Neuron (in vitro differentiated cells): Measurements from ENCODE around the gene MTHFS.
A peak's percentile ranks its signal among the peaks of the same experiment; 100 is the strongest.
"Not testable (repeated sequence)": the region's sequence is repeated elsewhere in the genome, so short reads cannot be mapped to it uniquely, and the experiment has no call there.

Source experiments
- H2AFZ ChIP-seq: one replicate; pipeline ENCODE4 v1.6.1; 2013; ENCODE audit warnings: low read depth, mild to moderate bottlenecking, inconsistent platforms, low read length, moderate library complexity
- H3K27me3 ChIP-seq: one replicate; pipeline ENCODE4 v1.6.1; 2013; ENCODE audit warnings: low read length; ENCODE audit not compliant: insufficient read depth
- H3K36me3 ChIP-seq: one replicate; pipeline ENCODE4 v1.6.1; 2013; ENCODE audit warnings: low read length; ENCODE audit not compliant: insufficient read depth
- H3K4me1 ChIP-seq: one replicate; pipeline ENCODE4 v1.6.1; 2013; ENCODE audit warnings: low read length; ENCODE audit not compliant: insufficient read depth
- H3K4me3 ChIP-seq: 2 replicates; pipeline ENCODE4 v1.5.1; 2013; ENCODE audit warnings: mild to moderate bottlenecking, low read length, moderate library complexity
- H3K9me3 ChIP-seq: one replicate; pipeline ENCODE4 v1.6.1; 2013; ENCODE audit warnings: low read length

Gene MTHFS

DNA sequence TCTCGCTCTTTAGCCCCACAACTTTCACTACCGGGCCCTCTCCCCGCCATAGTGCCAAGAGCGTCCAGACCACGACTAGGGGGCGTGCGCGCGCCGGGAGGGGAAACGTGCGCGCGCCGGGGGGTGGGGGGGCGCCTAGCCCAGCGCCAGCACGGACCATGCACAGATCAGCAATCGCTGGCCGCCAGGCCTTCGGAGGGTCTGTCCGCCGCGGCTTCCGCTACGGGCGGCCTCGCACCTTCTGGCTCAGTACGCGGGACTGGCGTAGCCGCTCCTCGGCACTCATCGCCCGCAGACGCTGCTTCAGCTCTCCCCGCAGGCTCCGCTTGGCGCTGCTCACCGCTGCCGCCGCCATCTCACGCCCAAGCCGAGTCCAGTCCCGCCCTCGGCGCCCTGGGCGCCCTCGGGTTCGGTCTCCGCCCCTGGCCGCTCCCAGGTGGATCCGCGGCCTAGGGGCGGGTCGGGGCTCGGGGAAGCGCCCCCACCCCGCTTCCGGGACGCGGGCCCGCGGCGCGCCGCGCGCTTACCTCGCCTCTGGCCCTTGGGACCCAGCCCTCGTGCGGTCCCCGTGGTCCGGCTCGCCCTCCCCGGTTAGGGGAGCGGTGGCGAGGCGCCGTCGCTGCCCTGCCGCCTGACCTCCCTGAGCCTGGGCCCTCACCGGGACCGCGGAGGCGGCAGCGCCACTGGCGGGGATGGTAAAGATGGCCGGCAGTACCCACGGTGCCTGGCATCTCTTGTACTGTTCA, at the start of gene MTHFS:
MTHFS (minus strand) TSS at position 381 of the 746 bp plus-strand sequence; CDS start at position 355, 26 bp downstream.
- H3K4me1 ChIP-seq: no peaks in the 10 kb centered on the region
- H3K27me3 ChIP-seq: no peaks in the 10 kb centered on the region
- no peak within 1 kb of the TSS for H2AFZ ChIP-seq
- peaks cover 4% of the 10 kb centered on the region for H3K9me3 ChIP-seq
- no peaks in the 10 kb centered on the region for H3K36me3 ChIP-seq
- peak within 1 kb of the TSS; percentile 50 for H3K4me3 ChIP-seq

DNA sequence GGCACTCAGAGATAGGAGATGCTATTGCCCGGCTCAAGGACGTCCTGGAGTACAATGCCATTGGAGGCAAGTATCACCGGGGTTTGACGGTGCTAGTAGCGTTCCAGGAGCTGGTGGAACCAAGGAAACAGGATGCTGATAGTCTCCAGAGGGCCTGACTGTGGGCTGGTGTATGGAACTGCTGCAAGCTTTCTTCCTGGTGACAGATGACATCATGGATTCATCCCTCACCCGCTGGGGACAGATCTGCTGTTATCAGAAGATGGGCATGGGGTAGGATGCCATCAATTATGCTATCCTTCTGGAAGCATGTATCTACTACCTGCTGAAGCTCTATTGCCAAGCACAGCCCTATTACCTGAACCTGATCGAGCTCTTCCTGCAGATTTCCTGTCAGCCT, 47.8 kb upstream of the MTHFS start:
- Histone ChIP-seq H2AFZ (no peak overlapping the region), H3K36me3 (no peaks in the 10 kb centered on the region), H3K4me3 (no peak overlapping the region), H3K9me3 (no peaks in the 10 kb centered on the region), H3K27me3 (no peaks in the 10 kb centered on the region), H3K4me1 (no peaks in the 10 kb centered on the region)

DNA sequence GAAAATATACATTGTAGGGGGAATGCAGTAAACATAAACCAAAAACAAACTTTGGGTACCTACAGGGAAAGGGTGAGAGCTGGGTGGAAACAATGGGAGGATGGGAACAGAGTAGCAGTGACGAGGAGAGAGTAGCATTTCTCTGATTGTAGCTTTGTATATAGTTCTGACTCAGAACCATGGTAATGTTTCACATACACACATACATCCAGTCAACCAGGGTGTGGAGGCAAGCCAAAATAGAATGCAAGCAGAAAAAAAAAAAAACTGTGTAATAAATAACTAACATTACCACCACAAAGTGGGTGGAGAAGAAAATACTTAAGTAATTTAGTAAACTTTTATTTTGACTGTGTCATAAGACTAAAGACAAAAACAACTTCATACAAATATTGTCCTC, 47.0 kb upstream of the MTHFS start:
- no peaks in the 10 kb centered on the region for H3K9me3 ChIP-seq
- no peak overlapping the region for H3K4me3 ChIP-seq
- H3K36me3 ChIP-seq: no peaks in the 10 kb centered on the region
- no peaks in the 10 kb centered on the region for H3K27me3 ChIP-seq
- no peak overlapping the region for H2AFZ ChIP-seq
- no peaks in the 10 kb centered on the region for H3K4me1 ChIP-seq

GRCh38 chr15:79942741-79943481, 46.1 kb upstream of the MTHFS start:
- H3K9me3 ChIP-seq: no peaks in the 10 kb centered on the region
- H3K4me1 ChIP-seq: no peaks in the 10 kb centered on the region
- H3K36me3 ChIP-seq: no peaks in the 10 kb centered on the region
- H2AFZ ChIP-seq: no peak overlapping the region
- H3K27me3 ChIP-seq: no peaks in the 10 kb centered on the region
- no peak overlapping the region for H3K4me3 ChIP-seq

DNA sequence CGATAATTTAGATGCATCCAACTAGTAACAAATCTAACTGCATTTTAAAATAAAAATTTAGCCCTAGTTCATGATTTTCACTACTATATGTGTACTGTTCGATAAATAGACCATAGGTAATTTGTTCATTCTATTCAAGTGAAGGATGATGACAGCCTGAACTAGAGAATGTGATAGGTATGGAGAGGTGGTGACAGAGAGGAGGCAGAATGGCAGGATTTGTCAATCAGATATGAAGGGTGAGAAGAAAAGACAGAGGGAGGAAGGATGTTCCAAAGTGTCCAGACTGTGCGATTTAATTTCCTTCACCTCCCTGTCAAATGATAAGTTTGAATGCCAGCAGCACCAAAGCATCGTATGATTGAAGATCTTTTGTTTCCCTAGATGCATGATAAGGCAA, 42.6 kb upstream of the MTHFS start:
- Histone ChIP-seq H3K4me3 (no peak overlapping the region), H3K4me1 (peaks cover 6% of the 10 kb centered on the region), H3K36me3 (no peaks in the 10 kb centered on the region), H2AFZ (no peak overlapping the region), H3K27me3 (no peaks in the 10 kb centered on the region), H3K9me3 (no peaks in the 10 kb centered on the region)

DNA sequence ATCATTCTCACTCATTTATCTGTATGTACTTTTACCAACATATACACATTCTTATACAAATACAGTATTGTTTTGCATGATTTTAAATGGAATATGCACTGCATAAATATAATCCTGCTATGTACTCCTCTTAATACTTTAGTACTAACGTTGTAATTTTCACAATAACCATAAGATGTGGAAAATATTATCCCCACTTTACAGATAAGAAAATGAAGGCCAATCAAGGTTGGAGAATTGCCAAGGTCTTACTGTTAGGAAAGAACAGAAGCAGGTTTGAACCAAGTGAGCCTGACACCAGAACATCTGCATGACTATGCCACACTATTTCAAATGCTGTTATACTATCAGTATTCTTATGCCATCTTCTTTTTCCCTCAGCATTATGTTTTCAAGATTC, 41.3 kb upstream of the MTHFS start:
- no peaks in the 10 kb centered on the region for H3K36me3 ChIP-seq
- H3K27me3 ChIP-seq: no peaks in the 10 kb centered on the region
- H2AFZ ChIP-seq: no peak overlapping the region
- H3K4me3 ChIP-seq: no peak overlapping the region
- peaks cover 6% of the 10 kb centered on the region for H3K4me1 ChIP-seq
- no peaks in the 10 kb centered on the region for H3K9me3 ChIP-seq

GRCh38 chr15:79935556-79936201, 38.9 kb upstream of the MTHFS start:
- H3K9me3 ChIP-seq: not testable (repeated sequence)

DNA sequence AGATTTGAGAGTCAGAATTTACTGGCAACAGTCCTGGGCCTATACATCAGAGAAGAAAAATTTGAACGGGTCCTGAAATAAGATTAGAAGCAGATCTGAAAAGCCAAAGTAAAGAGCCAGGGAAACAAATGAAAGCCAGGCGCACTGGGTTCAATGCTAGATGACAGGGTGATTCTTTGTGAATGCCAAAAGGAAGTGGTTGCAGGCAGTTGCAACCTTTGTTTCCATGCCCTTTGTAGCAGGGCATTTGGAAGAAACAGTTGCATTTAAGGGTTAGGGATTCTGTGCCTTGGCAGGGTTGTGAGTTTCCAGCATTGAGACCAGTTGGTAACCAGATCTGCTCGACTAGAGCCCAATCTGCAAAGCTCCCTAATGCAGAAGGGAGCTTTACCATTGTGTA, 36.4 kb upstream of the MTHFS start:
- no peaks in the 10 kb centered on the region for H3K36me3 ChIP-seq
- no peak overlapping the region for H3K4me3 ChIP-seq
- H3K27me3 ChIP-seq: no peaks in the 10 kb centered on the region
- H3K4me1 ChIP-seq: peaks cover 6% of the 10 kb centered on the region
- H3K9me3 ChIP-seq: no peaks in the 10 kb centered on the region
- H2AFZ ChIP-seq: no peak overlapping the region

More at GRCh38 chr15:79935556-79936201, 38.9 kb upstream of the MTHFS start:
- not testable (repeated sequence) for H3K4me3 ChIP-seq, H3K27me3 ChIP-seq, H3K36me3 ChIP-seq, H3K4me1 ChIP-seq, H2AFZ ChIP-seq

DNA sequence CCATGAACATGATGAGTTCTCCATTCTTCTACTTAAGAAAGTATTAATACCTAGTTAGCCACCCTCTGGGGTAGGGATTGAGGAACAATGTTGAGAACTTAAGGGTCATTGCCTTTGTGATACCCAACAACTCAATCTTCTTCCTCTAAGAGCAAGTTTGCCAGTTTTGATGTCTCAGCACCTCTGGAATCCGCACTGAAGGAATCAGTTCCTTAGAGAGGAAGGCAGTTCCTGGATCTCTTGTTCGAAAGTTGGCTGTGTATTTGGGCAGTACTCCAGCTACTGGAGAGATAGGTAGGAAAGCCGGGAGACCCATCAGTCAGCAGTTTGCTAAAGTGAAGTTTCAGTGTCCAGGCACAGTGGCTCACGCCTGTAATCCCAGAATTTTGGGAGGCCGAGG, 35.6 kb upstream of the MTHFS start:
- no peak overlapping the region for H2AFZ ChIP-seq
- H3K27me3 ChIP-seq: no peaks in the 10 kb centered on the region
- H3K4me1 ChIP-seq: peaks cover 6% of the 10 kb centered on the region
- no peaks in the 10 kb centered on the region for H3K36me3 ChIP-seq
- H3K9me3 ChIP-seq: no peaks in the 10 kb centered on the region
- H3K4me3 ChIP-seq: no peak overlapping the region

DNA sequence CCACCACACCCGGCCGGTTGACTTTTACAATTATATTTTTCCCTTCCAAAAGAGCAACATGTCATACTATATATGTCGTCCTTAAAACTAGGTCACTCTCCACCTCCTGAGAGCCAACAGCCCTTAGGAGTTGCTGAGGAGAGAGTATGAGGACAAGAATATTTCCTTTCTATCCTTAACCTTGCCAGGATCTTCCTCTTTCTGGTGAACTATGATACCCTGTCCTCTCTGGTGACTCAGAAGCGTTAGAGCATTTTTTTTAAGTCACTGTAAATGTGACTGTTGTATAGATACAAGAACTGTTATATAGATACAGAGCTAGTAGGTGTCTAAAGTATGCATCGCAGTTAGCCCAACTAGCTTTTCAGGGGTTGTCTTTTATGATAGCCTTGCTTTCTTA, 33.7 kb upstream of the MTHFS start:
- Histone ChIP-seq H3K4me3 (no peak overlapping the region), H3K36me3 (no peaks in the 10 kb centered on the region)

GRCh38 chr15:79929412-79929811, 32.6 kb upstream of the MTHFS start:
- no peak overlapping the region for H2AFZ ChIP-seq
- H3K27me3 ChIP-seq: no peaks in the 10 kb centered on the region
- no peak overlapping the region for H3K4me3 ChIP-seq

More for the DNA sequence above, 33.7 kb upstream of the MTHFS start:
- peaks cover 3% of the 10 kb centered on the region for H3K4me1 ChIP-seq
- no peak overlapping the region for H2AFZ ChIP-seq
- H3K9me3 ChIP-seq: no peaks in the 10 kb centered on the region
- H3K27me3 ChIP-seq: no peaks in the 10 kb centered on the region

GRCh38 chr15:79926116-79926515, 29.3 kb upstream of the MTHFS start:
- not testable (repeated sequence) for H3K27me3 ChIP-seq, H3K4me1 ChIP-seq, H3K9me3 ChIP-seq, H3K36me3 ChIP-seq, H3K4me3 ChIP-seq, H2AFZ ChIP-seq

More at GRCh38 chr15:79929412-79929811, 32.6 kb upstream of the MTHFS start:
- H3K9me3 ChIP-seq: no peaks in the 10 kb centered on the region
- no peaks in the 10 kb centered on the region for H3K4me1 ChIP-seq
- H3K36me3 ChIP-seq: no peaks in the 10 kb centered on the region

DNA sequence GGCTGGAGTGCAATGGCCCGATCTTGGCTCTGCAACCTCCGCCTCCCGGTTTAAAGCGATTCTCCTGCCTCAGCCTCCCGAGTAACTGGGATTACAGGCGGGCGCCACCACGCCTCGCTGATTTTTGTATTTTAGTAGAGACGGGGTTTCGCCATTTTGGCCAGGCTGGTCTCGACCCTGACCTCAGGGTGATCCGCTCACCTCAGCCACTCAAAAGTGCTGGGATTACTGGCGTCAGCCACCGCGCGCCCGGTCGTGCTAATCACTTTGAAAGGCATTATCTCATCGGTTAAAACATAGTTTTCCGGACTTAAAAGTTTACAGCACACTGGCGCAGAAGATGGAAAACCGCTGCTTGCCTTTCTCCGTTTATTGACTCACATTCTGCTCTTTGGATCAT, 27.6 kb upstream of the MTHFS start:
- Histone ChIP-seq H3K9me3 (peaks cover 14% of the 10 kb centered on the region), H3K4me3 (peak overlapping the region; percentile 99), H3K36me3 (peaks cover 7% of the 10 kb centered on the region)

More for the DNA sequence above, 27.6 kb upstream of the MTHFS start:
- Histone ChIP-seq H3K27me3 (no peaks in the 10 kb centered on the region), H2AFZ (no peak overlapping the region), H3K4me1 (peaks cover 7% of the 10 kb centered on the region)
